Vagina (tissue), 2 donors: ENCODE data around the gene ZBTB34.

Experiments
- POLR2A ChIP-seq, 2 donors: fragments of 450-650 bp; IDR thresholded peaks; one replicate each; pipeline ENCODE4 v1.6.1; 2017; ENCODE audit warnings: antibody characterized with exemption in 2 of 2, mild to moderate bottlenecking in 2 of 2, moderate library complexity in 2 of 2
- POLR2AphosphoS5 ChIP-seq, 2 donors: sonication (generic); formaldehyde crosslinking; IDR thresholded peaks; one replicate each; pipeline ENCODE4 v1.9.0; 2017; ENCODE audit warnings: antibody characterized with exemption in 2 of 2, mild to moderate bottlenecking in 2 of 2, low read depth in 1 of 2; ENCODE audit not compliant: insufficient read depth in 1 of 2

- no peak for TF ChIP-seq POLR2AphosphoS5 (IDR thresholded peaks at IDR 0.05; ENCODE audit: insufficient read depth in 1 of 2, low read depth in 1 of 2)
- TF ChIP-seq POLR2A (IDR thresholded peaks at IDR 0.05): no peak
Observed at GRCh38 chr9:126877418-126877817, 17.0 kb downstream of the ZBTB34 start.
